Calu3 (cell line): ENCODE data around the gene ZNF526. TPM values are rescaled to one million over a fixed set of nuclear protein-coding genes. Genes with fewer than 3 reads are reported as not detected.

Source experiments
- BruUV-seq: library from RNA; stranded (reverse); fragments of 400-500 nt; replicated peaks from 2 replicates; lab custom pipeline; 2021; lab: Mats Ljungman, UMichigan
- CTCF ChIA-PET: fragments of 300-600 bp; sonication (Branson Sonifier 250); formaldehyde crosslinking; loops from one replicate; lab custom pipeline; 2022; ENCODE audit warnings: antibody characterized with exemption; lab: Charles Lee
- DNase-seq: peaks from one replicate; pipeline ENCODE4 v3.0.0; 2022
- H3K27ac Mint-ChIP-seq: one replicate; pipeline ENCODE4 v1.8.0; 2022; ENCODE audit warnings: mixed read lengths; ENCODE audit not compliant: unreplicated experiment
- H3K27me3 Mint-ChIP-seq: one replicate; pipeline ENCODE4 v1.8.0; 2022; ENCODE audit warnings: mixed read lengths; ENCODE audit not compliant: unreplicated experiment
- H3K36me3 Mint-ChIP-seq: one replicate; pipeline ENCODE4 v1.8.0; 2022; ENCODE audit warnings: mild to moderate bottlenecking, moderate library complexity, mixed read lengths; ENCODE audit not compliant: insufficient read depth, unreplicated experiment
- H3K4me1 Mint-ChIP-seq: one replicate; pipeline ENCODE4 v1.8.0; 2022; ENCODE audit warnings: mild to moderate bottlenecking, low read depth, mixed read lengths; ENCODE audit not compliant: unreplicated experiment
- H3K4me3 Mint-ChIP-seq: one replicate; pipeline ENCODE4 v1.8.0; 2022; ENCODE audit warnings: mild to moderate bottlenecking, low read depth, moderate library complexity, mixed read lengths; ENCODE audit not compliant: unreplicated experiment
- H3K9me3 Mint-ChIP-seq: one replicate; pipeline ENCODE4 v1.8.0; 2022; ENCODE audit warnings: low read depth, mixed read lengths; ENCODE audit not compliant: unreplicated experiment
- intact Hi-C: fragments of 100-400 bp; cut with micrococcal nuclease; formaldehyde crosslinking; loops from one replicate; pipeline ENCODE4 v1.10.0; 2022; ENCODE audit not compliant: unreplicated experiment
- total RNA-seq: library from RNA; stranded (reverse); gene quantifications from 2 replicates; pipeline ENCODE4 v1.2.3, GENCODE V29; 2022
- TF ChIP-seq, protein P1 (sequence below): fragments of 200-600 bp; IDR thresholded peaks from one replicate; pipeline ENCODE4 v1.8.0; 2022; ENCODE audit warnings: antibody characterized with exemption; ENCODE audit not compliant: unreplicated experiment

ZNF526 gene
- total RNA-seq, 1 experiment from 2014 or later, result 25.4 TPM

- TF ChIP-seq, protein P1, sequence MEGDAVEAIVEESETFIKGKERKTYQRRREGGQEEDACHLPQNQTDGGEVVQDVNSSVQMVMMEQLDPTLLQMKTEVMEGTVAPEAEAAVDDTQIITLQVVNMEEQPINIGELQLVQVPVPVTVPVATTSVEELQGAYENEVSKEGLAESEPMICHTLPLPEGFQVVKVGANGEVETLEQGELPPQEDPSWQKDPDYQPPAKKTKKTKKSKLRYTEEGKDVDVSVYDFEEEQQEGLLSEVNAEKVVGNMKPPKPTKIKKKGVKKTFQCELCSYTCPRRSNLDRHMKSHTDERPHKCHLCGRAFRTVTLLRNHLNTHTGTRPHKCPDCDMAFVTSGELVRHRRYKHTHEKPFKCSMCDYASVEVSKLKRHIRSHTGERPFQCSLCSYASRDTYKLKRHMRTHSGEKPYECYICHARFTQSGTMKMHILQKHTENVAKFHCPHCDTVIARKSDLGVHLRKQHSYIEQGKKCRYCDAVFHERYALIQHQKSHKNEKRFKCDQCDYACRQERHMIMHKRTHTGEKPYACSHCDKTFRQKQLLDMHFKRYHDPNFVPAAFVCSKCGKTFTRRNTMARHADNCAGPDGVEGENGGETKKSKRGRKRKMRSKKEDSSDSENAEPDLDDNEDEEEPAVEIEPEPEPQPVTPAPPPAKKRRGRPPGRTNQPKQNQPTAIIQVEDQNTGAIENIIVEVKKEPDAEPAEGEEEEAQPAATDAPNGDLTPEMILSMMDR, result no peak
- Mint-ChIP-seq H3K4me3 (peak overlapping the region; percentile 34), H3K27me3 (no peaks in the 10 kb centered on the region), H3K4me1 (peaks cover 60% of the 10 kb centered on the region), H3K9me3 (no peaks in the 10 kb centered on the region), H3K27ac (peak overlapping the region; percentile 37), H3K36me3 (peaks cover 85% of the 10 kb centered on the region)
- BruUV-seq, result no TSS peak
- DNase-seq, result peak; percentile 75
- intact Hi-C loops, result no loop called here
- CTCF ChIA-PET, result interaction anchor here (0.6 to 1.6 kb wide), 8 partner anchors 9 to 98 kb away, joined by 3 to 4 read pairs (median 3); partner anchors contain the start of genes DEDD2 and ZNF526
Observed at GRCh38 chr19:42206871-42207755, 13.0 kb upstream of the ZNF526 start.

- CTCF ChIA-PET, result interaction anchor here (0.6 to 1.6 kb wide), 7 partner anchors 9 to 99 kb away, joined by 3 to 4 read pairs (median 3); partner anchors contain the start of genes DEDD2 and ZNF526
- Mint-ChIP-seq H3K27me3 (no peaks in the 10 kb centered on the region), H3K4me3 (peak overlapping the region; percentile 34), H3K36me3 (peaks cover 87% of the 10 kb centered on the region), H3K9me3 (no peaks in the 10 kb centered on the region), H3K4me1 (peaks cover 57% of the 10 kb centered on the region), H3K27ac (peak overlapping the region; percentile 37)
- intact Hi-C loops, result no loop called here
- peak; percentile 77 for DNase-seq
- no TSS peak for BruUV-seq
- TF ChIP-seq, protein P1, result no peak
Observed at GRCh38 chr19:42207767-42208271, 12.3 kb upstream of the ZNF526 start.

- CTCF ChIA-PET, result no interaction called here
- Mint-ChIP-seq H3K4me1 (peaks cover 57% of the 10 kb centered on the region), H3K9me3 (no peaks in the 10 kb centered on the region), H3K36me3 (peaks cover 87% of the 10 kb centered on the region), H3K4me3 (peak overlapping the region; percentile 34), H3K27me3 (no peaks in the 10 kb centered on the region), H3K27ac (peak overlapping the region; percentile 37)
- BruUV-seq, result no TSS peak
- no peak for DNase-seq
- TF ChIP-seq, protein P1, result no peak
- intact Hi-C loops, result no loop called here
Observed at GRCh38 chr19:42208612-42209011, 11.5 kb upstream of the ZNF526 start.

DNA sequence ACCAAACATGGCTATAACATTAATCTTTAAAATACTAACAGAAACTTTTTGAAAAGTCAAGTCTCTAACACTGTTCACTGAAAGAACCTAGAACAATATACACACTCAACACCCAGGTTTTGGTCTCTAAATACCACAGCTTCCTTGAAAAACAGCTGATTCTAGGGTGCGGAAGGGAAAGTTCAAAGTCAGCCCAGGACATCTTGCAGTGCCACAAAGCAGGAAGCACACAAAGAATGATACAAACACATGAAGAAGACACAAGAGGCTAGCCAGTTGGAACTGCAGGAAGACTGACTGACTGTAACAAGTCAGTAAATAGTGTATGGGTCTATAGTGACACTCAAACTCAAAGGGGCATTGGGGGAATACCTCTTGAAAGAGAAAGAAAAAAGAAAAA lies 7.2 kb upstream of the ZNF526 start:
- Mint-ChIP-seq H3K36me3 (peaks cover 87% of the 10 kb centered on the region), H3K4me3 (peak overlapping the region; percentile 12), H3K4me1 (peaks cover 62% of the 10 kb centered on the region), H3K27me3 (no peaks in the 10 kb centered on the region), H3K9me3 (no peaks in the 10 kb centered on the region), H3K27ac (peak overlapping the region; percentile 13)
- CTCF ChIA-PET, result no interaction called here
- no TSS peak for BruUV-seq
- intact Hi-C loops, result no loop called here
- no peak for DNase-seq
- TF ChIP-seq, protein P1, result no peak
